HUES48 (cell line): ENCODE data around the gene EXOC8.
A peak's percentile ranks its signal among the peaks of the same experiment; 100 is the strongest.

Experiments
- H3K27ac ChIP-seq: one replicate; pipeline ENCODE4 v1.7.0; 2013; ENCODE audit warnings: low read depth, low read length, inconsistent platforms
- H3K27me3 ChIP-seq: 2 replicates; pipeline ENCODE4 v1.6.1; 2013; ENCODE audit warnings: mild to moderate bottlenecking, low read length; ENCODE audit not compliant: control insufficient read depth, insufficient read depth
- H3K36me3 ChIP-seq: 2 replicates; pipeline ENCODE4 v1.6.1; 2013; ENCODE audit warnings: low read length; ENCODE audit not compliant: control insufficient read depth, insufficient read depth
- H3K4me1 ChIP-seq: 2 replicates; pipeline ENCODE4 v1.6.1; 2013; ENCODE audit warnings: mild to moderate bottlenecking, low read length; ENCODE audit not compliant: control insufficient read depth, insufficient read depth
- H3K4me3 ChIP-seq: 2 replicates; pipeline ENCODE4 v1.5.1; 2013; ENCODE audit warnings: mild to moderate bottlenecking, low read depth, low read length
- H3K9ac ChIP-seq: 2 replicates; pipeline ENCODE4 v1.6.1; 2013; ENCODE audit warnings: mild to moderate bottlenecking, low read depth, low read length, moderate library complexity
- H3K9me3 ChIP-seq: 2 replicates; pipeline ENCODE4 v1.6.1; 2013; ENCODE audit warnings: low read length; ENCODE audit not compliant: control insufficient read depth, insufficient read depth

The EXOC8 gene

GRCh38 chr1:231332761-231333160 is 4.9 kb downstream of the EXOC8 start:
- H3K27me3 ChIP-seq, result no peaks in the 10 kb centered on the region
- no peaks in the 10 kb centered on the region for H3K36me3 ChIP-seq
- no peak overlapping the region for H3K9ac ChIP-seq
- H3K27ac ChIP-seq, result no peak overlapping the region
- H3K9me3 ChIP-seq, result no peaks in the 10 kb centered on the region
- peak overlapping the region; percentile 50; the same call in 1 of the 2 replicates for H3K4me3 ChIP-seq
- H3K4me1 ChIP-seq, result peaks cover 26% of the 10 kb centered on the region

- Histone ChIP-seq H3K27me3 (no peaks in the 10 kb centered on the region), H3K27ac (no peak overlapping the region), H3K9me3 (no peaks in the 10 kb centered on the region), H3K36me3 (no peaks in the 10 kb centered on the region), H3K9ac (no peak overlapping the region), H3K4me1 (peaks cover 15% of the 10 kb centered on the region), H3K4me3 (no peak overlapping the region)
Observed at GRCh38 chr1:231329483-231329882, 8.2 kb downstream of the EXOC8 start.

DNA sequence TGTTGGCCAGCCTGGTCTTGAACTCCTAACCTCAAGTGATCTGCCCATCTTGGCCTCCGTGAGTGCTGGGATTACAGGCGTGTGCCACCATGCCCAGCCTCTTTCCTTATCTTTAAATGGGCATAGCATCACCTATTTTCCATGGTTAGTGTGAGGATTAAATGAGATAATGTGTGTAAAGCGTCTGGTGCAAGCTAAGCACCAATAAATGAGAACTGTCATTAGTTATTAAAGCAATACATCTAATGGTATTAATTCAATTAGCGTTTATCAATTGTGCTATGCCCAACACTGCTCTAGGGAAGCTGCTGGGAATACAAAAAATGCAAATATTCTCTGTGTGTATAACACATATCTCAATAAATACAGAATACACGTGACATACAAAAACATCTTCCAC is 10.0 kb downstream of the EXOC8 start:
- Histone ChIP-seq H3K27ac (no peak overlapping the region), H3K9ac (no peak overlapping the region), H3K4me3 (no peak overlapping the region), H3K36me3 (no peaks in the 10 kb centered on the region), H3K27me3 (no peaks in the 10 kb centered on the region), H3K9me3 (no peaks in the 10 kb centered on the region), H3K4me1 (no peaks in the 10 kb centered on the region)

- Histone ChIP-seq H3K4me1 (no peaks in the 10 kb centered on the region), H3K9me3 (no peaks in the 10 kb centered on the region), H3K27me3 (no peaks in the 10 kb centered on the region), H3K4me3 (no peak overlapping the region), H3K9ac (no peak overlapping the region), H3K27ac (no peak overlapping the region), H3K36me3 (no peaks in the 10 kb centered on the region)
Observed at GRCh38 chr1:231326248-231326647, 11.4 kb downstream of the EXOC8 start.

- H3K4me1 ChIP-seq, result no peaks in the 10 kb centered on the region
Observed at GRCh38 chr1:231324660-231325059, 13.0 kb downstream of the EXOC8 start.

GRCh38 chr1:231322880-231323530 is 14.6 kb downstream of the EXOC8 start:
- H3K9ac ChIP-seq, result no peak overlapping the region
- H3K9me3 ChIP-seq, result no peaks in the 10 kb centered on the region
- H3K27me3 ChIP-seq, result no peaks in the 10 kb centered on the region
- H3K4me1 ChIP-seq, result no peaks in the 10 kb centered on the region
- no peak overlapping the region for H3K4me3 ChIP-seq
- H3K27ac ChIP-seq, result no peak overlapping the region
- no peaks in the 10 kb centered on the region for H3K36me3 ChIP-seq

More at GRCh38 chr1:231324660-231325059, 13.0 kb downstream of the EXOC8 start:
- no peaks in the 10 kb centered on the region for H3K36me3 ChIP-seq
- no peaks in the 10 kb centered on the region for H3K27me3 ChIP-seq
- H3K27ac ChIP-seq, result no peak overlapping the region
- H3K9me3 ChIP-seq, result no peaks in the 10 kb centered on the region
- H3K4me3 ChIP-seq, result no peak overlapping the region
- no peak overlapping the region for H3K9ac ChIP-seq

- H3K4me1 ChIP-seq, result no peaks in the 10 kb centered on the region
- no peaks in the 10 kb centered on the region for H3K27me3 ChIP-seq
- H3K36me3 ChIP-seq, result no peaks in the 10 kb centered on the region
- H3K27ac ChIP-seq, result no peak overlapping the region
- no peak overlapping the region for H3K4me3 ChIP-seq
- H3K9me3 ChIP-seq, result no peaks in the 10 kb centered on the region
- no peak overlapping the region for H3K9ac ChIP-seq
Observed at GRCh38 chr1:231319080-231319479, 18.6 kb downstream of the EXOC8 start.

- Histone ChIP-seq H3K9ac (no peak overlapping the region), H3K4me3 (no peak overlapping the region), H3K27me3 (no peaks in the 10 kb centered on the region), H3K9me3 (no peaks in the 10 kb centered on the region), H3K27ac (no peak overlapping the region), H3K36me3 (no peaks in the 10 kb centered on the region), H3K4me1 (no peaks in the 10 kb centered on the region)
Observed at GRCh38 chr1:231318568-231318967, 19.1 kb downstream of the EXOC8 start.

- no peak overlapping the region for H3K9ac ChIP-seq
- H3K27me3 ChIP-seq, result no peaks in the 10 kb centered on the region
- no peak overlapping the region for H3K4me3 ChIP-seq
- no peaks in the 10 kb centered on the region for H3K36me3 ChIP-seq
- no peak overlapping the region for H3K27ac ChIP-seq
- H3K4me1 ChIP-seq, result no peaks in the 10 kb centered on the region
- no peaks in the 10 kb centered on the region for H3K9me3 ChIP-seq
Observed at GRCh38 chr1:231318015-231318355, 19.7 kb downstream of the EXOC8 start.

DNA sequence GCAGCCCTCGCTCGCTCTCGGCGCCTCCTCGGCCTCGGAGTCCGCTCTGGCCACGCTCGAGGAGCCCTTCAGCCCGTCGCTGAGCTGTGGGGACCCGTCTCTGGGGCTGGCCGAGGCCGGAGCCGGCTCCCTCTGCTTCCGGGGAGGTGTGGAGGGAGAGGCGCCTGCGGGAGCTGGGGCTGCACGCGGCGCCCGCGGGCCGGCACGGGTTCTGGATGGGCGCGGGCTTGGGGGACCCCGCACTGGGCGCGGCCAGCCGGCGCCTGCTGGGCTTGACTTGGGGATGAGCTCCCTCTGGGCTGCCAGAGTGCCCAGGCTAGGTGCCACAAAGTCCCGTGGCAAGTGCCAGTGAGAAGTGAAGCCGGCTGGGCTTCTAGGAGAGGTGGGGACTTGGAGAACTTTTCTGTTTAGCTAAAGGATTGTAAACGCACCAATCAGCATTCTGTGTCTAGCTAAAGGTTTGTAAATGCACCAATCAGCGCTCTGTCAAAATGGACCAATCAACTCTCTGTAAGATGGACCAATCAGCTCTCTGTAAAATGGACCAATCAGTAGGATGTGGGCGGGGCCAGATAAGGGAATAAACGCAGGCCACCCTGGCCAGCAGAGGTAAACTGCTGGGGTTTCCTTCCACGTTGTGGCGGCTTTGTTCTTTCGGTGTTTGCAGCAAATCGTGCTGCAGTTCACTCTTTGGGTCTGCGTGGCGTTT is 20.2 kb downstream of the EXOC8 start:
- Histone ChIP-seq H3K4me1 (no peaks in the 10 kb centered on the region), H3K27ac (no peak overlapping the region), H3K27me3 (no peaks in the 10 kb centered on the region), H3K9ac (no peak overlapping the region), H3K4me3 (no peak overlapping the region), H3K36me3 (no peaks in the 10 kb centered on the region), H3K9me3 (no peaks in the 10 kb centered on the region)

DNA sequence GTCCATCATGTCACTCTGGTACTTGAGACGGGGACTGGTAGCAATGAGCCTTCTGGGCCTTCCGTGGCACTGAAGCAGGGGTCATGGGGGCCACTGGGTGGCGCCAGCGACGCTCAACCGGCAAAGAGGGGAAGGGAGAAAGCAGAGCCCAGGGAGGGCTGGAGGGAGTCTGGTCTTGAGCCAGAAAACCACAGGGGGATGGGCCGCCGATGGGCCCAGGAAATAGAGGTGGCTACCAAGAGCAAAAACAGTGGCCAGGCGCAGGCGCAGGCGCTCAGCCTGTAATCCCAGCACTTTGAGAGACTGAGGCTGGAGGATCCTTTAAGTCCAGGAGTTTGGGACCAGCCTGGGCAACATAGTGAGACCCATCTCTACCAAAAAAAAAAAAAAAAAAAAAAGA is 21.8 kb downstream of the EXOC8 start:
- H3K9ac ChIP-seq, result no peak overlapping the region
- H3K27me3 ChIP-seq, result no peaks in the 10 kb centered on the region
- H3K27ac ChIP-seq, result no peak overlapping the region
- H3K9me3 ChIP-seq, result no peaks in the 10 kb centered on the region
- H3K36me3 ChIP-seq, result no peaks in the 10 kb centered on the region
- no peak overlapping the region for H3K4me3 ChIP-seq
- no peaks in the 10 kb centered on the region for H3K4me1 ChIP-seq
